AML-193 (cell line): ENCODE data around the gene LRP2.
A peak's percentile ranks its signal among the peaks of the same experiment; 100 is the strongest.
"Not testable (repeated sequence)": the region's sequence is repeated elsewhere in the genome, so short reads cannot be mapped to it uniquely, and the experiment has no call there.

Source experiments
- DNase-seq, 2 experiments: peaks; one replicate each; lab custom pipeline; 2025; lab: John Stamatoyannopoulos, UW

The LRP2 gene

DNA sequence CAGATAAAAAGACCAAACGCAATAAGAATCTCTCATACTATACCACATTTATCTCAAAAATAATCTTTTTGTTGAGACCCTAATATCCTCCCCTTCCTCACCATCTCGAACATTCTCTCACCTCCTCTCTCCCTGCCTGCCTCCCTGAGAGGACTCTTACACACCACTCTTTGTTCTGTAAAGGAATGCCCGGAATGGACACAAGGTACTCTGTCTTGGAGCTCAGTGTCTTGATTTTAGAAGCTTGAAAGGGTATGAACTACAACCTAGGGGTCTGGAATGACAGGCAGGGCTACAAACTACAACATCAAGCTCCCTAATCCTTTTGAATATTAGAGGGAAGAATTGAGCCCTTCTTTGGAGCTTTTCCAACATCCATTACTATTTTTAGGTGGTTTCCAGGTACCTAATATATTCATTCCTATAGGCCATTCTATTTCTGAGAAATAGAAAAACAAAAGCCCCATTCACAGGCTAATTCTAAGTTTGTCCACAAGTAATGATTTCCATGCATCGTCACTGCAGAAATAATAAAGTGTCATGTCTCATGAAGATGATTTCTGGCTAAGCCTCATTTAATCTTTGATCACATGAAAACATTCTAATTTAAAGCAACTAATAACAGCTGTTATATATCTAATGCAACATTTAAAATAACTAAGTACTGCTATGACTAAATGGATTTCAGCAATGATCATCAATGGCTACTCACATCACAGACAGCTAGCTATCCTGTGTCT lies 60.6 kb downstream of the LRP2 start:
- DNase-seq = no peak

GRCh38 chr2:169300636-169301530 lies 61.5 kb downstream of the LRP2 start:
- DNase-seq = no peak

GRCh38 chr2:169298007-169298406 lies 64.3 kb downstream of the LRP2 start:
- no peak for DNase-seq

DNA sequence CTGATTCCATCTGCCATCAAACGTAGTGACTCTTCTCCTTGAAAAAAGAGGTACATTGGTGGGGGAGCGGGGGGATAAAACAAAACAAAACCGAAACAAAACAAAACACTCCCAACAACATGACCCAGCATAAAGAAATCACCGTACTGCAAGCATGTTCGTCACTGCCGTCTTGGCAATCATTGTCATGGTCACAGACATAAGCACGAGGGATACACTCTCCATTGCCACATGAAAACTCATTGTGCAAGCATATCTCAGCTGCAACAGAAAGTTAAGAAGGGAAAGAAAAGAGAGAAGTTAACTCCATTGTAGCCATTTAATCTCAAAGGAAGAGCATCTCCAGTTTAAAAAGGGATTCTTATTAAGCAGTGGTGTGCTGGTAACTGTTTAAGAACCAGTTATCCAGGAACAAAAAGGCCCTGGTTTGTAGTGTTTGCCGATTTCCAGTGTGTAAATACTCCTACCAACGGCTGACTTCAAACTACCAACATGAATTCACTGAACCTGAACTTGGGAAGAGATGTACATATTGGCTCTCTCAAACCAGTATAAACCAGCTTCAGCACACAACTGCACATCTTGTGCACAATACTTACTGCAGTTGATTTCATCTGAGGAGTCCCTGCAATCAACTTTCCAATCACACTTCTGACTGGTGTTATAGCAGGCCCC lies 68.2 kb downstream of the LRP2 start:
- no peak for DNase-seq

DNA sequence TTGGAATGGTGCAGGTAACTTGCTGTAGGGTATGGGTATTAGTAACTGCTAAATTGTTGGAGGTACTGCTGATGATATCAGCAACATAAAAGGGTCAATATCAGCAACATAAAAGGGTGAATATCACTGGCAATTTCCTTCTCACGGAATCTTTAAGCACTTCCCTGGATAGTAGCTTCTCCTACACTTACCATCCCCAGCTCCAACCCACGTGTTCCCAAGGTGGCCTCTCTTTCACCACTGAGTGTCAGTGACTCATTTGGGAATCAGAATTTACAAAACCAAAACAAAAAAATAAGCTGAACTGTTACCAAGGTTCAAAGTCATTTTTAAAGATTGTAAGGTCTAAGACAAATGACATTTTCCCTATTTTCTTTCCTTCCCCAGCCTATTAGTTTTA lies 70.8 kb downstream of the LRP2 start:
- DNase-seq = no peak

- no peak for DNase-seq
These were observed 71.9 kb downstream of the LRP2 start for GRCh38 chr2:169290433-169290832.

GRCh38 chr2:169287666-169288065 lies 74.7 kb downstream of the LRP2 start:
- no peak for DNase-seq

DNA sequence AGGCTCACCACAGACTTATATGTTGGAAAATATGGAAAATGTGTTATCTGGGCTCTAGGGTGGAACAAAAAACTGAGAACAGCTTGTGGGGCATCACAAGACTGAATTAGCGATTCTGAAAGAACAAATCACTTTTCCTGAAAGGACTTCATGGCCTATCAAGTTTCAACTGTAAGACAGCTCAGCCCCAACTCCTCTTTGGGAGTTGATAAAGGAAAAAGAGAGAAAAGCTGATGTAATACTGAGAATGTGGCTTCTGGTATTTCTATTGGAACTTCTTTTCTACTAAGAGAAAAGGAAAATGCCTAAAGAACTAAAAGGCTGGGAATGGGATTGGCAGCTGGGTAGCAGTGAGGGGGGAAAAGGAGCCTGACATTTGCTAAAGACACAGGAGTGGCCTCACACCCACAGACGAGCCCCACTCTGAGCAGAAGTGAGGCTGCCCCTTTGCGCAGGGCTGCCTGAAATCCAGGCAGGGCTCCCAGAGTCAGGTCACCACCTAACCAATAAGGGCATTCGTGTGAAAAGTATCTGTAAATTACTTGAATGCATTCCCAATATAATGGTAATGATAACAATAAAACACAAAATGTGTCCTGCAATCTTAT lies 75.6 kb downstream of the LRP2 start:
- DNase-seq = no peak

GRCh38 chr2:169285531-169286235 lies 76.7 kb downstream of the LRP2 start:
- DNase-seq = no peak

DNA sequence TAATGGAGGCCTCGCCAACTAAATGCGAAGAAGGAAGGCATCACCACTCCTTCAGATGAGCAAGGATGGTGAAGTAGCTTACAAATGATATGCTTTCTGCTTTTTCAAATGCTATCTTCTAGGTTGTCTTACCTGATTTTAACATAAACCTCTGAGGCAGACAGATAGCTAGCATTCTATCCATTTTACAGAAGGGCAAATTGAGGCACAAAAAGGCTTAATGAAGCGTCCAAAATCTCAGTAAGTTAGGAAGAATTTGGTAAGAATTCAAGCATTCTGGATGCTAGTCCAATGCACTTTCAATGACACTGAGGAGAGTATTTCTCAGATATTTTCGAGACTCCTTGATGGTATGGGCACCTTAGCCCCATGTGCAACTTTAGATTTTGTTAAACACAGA lies 81.8 kb downstream of the LRP2 start:
- DNase-seq = no peak

DNA sequence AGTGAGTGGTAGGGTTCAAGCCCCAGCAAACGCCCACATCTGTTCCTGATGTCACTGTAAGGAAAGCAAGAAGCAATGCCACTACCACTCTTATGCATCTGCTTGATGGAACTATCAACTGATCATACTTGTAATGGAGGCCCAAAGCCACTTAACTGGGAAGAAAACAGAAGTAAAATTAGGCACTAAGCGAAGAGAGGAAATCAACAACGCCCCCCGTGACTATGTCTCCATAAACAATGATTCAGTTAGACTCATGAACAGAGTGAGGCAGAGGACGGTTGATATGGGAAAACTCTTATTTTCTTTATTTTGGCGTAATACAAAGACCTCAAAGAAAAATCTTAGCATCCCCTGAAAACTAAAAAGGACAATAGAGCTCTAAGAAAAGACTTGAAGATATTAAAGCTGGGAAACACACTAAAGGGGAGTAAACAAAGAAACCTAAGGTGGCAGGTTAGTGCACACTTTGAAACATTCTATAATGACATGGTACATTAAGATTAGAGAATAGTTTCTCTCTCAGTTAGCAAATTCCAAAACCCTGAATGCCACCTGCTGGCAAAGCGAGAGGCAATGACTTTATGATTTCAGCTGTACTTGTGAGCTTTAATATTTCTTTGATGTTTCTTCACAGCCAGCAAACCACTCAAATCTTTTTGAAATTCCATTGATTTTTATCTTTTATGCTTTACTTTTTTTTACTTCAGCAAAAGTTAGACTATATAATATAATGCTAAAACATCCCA lies 86.5 kb downstream of the LRP2 start:
- DNase-seq = peak; percentile 5 to 14

- DNase-seq = no peak
These were observed 90.3 kb downstream of the LRP2 start for GRCh38 chr2:169272010-169272409.

DNA sequence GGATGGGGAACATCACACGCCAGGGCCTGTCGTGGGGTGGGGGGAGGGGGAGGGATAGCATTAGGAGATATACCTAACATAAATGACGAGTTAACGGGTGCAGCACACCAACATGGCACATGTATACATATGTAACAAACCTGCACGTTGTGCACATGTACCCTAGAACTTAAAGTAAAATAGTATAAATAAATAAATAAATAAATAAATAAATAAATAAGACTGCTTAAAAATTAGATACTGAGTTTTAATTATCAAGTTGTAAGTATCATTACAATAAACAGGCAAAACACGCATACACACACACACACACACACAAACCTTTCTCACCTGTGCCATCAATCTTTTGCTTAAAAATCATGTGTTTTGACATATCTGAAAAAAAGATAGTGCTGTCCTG lies 91.8 kb downstream of the LRP2 start:
- not testable (repeated sequence) for DNase-seq

GRCh38 chr2:169265591-169265990 lies 96.7 kb downstream of the LRP2 start:
- DNase-seq = peak; percentile 21 to 23

- DNase-seq = no peak
These were observed 101.3 kb downstream of the LRP2 start for GRCh38 chr2:169260846-169261642.

DNA sequence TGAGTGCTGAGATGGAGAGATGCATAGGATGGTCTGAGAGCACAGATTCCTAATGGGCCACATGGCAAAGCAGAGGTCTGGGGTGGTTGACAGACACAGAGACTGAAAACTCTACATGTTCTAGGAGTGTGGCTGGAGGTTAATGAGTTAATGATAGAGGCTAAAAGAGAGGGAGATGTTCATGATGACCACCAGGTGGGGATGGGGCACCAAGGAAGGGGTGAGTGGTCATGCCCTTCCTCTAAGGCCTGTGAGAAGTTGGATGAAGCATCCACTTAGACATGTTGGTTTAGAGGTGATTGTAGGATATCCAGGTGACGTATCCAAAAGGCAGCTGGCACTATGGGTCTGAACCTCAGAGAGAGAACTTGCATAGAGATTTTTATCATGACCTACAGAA lies 102.1 kb downstream of the LRP2 start:
- no peak for DNase-seq

- DNase-seq = no peak
These were observed 102.9 kb downstream of the LRP2 start for GRCh38 chr2:169259402-169259801.

- no peak for DNase-seq
These were observed 104.2 kb downstream of the LRP2 start for GRCh38 chr2:169258045-169258601.

GRCh38 chr2:169254774-169255173 lies 107.6 kb downstream of the LRP2 start:
- no peak for DNase-seq

- DNase-seq = no peak
These were observed 115.1 kb downstream of the LRP2 start for GRCh38 chr2:169247211-169247610.
